ENCODE data around the gene TCP1. TPM values are rescaled to one million over a fixed set of nuclear protein-coding genes. Genes with fewer than 3 reads are reported as not detected.
A peak's percentile ranks its signal among the peaks of the same experiment; 100 is the strongest.

Gene TCP1
- total and polyA plus RNA-seq, 2 experiments from 2014 or later, result 130 to 166 TPM

GRCh38 chr6:159788276-159788675 is 1.1 kb downstream of the TCP1 start:
- peaks cover 82% of the 10 kb centered on the region for H3K79me2 ChIP-seq
- peaks cover 30% of the 10 kb centered on the region for H3K4me1 ChIP-seq (ENCODE audit: insufficient read depth)
- peak overlapping the region; percentile 35 for H3K4me3 ChIP-seq
- H3K36me3 ChIP-seq (replicated peaks; ENCODE audit: insufficient read depth, low read depth), result no peaks in the 10 kb centered on the region
- no peaks in the 10 kb centered on the region for H3K9me3 ChIP-seq (ENCODE audit: low read depth)
- no peak overlapping the region for H2AFZ ChIP-seq
- H4K20me1 ChIP-seq (ENCODE audit: insufficient read depth, poor library complexity, severe bottlenecking), result peaks cover 19% of the 10 kb centered on the region
- no peaks in the 10 kb centered on the region for H3K27me3 ChIP-seq
- peak overlapping the region; percentile 92 for H3K4me2 ChIP-seq
- H3K27ac ChIP-seq, result peak overlapping the region; percentile 76
- no peak for DNase-seq (ENCODE audit: low spot score)
- WGBS (ENCODE audit: low lambda C conversion rate, missing lambda C conversion rate), result 35% methylated on average over 15 of the region's 15 CpGs
- no peak for TF ChIP-seq EZH2 (IDR thresholded peaks at IDR 0.05; ENCODE audit: borderline replicate concordance)
- TF ChIP-seq, protein P1, sequence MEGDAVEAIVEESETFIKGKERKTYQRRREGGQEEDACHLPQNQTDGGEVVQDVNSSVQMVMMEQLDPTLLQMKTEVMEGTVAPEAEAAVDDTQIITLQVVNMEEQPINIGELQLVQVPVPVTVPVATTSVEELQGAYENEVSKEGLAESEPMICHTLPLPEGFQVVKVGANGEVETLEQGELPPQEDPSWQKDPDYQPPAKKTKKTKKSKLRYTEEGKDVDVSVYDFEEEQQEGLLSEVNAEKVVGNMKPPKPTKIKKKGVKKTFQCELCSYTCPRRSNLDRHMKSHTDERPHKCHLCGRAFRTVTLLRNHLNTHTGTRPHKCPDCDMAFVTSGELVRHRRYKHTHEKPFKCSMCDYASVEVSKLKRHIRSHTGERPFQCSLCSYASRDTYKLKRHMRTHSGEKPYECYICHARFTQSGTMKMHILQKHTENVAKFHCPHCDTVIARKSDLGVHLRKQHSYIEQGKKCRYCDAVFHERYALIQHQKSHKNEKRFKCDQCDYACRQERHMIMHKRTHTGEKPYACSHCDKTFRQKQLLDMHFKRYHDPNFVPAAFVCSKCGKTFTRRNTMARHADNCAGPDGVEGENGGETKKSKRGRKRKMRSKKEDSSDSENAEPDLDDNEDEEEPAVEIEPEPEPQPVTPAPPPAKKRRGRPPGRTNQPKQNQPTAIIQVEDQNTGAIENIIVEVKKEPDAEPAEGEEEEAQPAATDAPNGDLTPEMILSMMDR (IDR thresholded peaks at IDR 0.05; ENCODE audit: poor library complexity), result no peak
- TF ChIP-seq EZH2phosphoT487 (IDR thresholded peaks at IDR 0.05; ENCODE audit: low read depth, severe bottlenecking, unreplicated experiment), result no peak
- H3K9me2 ChIP-seq (replicated peaks; ENCODE audit: insufficient read depth), result no peaks in the 10 kb centered on the region

GRCh38 chr6:159778542-159779103 is 10.8 kb downstream of the TCP1 start:
- H3K36me3 ChIP-seq (replicated peaks; ENCODE audit: insufficient read depth, low read depth), result no peaks in the 10 kb centered on the region
- H2AFZ ChIP-seq, result no peak overlapping the region
- 74% methylated on average over 3 of the region's 3 CpGs for WGBS (ENCODE audit: low lambda C conversion rate, missing lambda C conversion rate)
- H3K9me2 ChIP-seq (replicated peaks; ENCODE audit: insufficient read depth), result no peaks in the 10 kb centered on the region
- no peak overlapping the region for H3K27ac ChIP-seq
- no peaks in the 10 kb centered on the region for H3K27me3 ChIP-seq
- no peak overlapping the region for H3K4me3 ChIP-seq
- H3K79me2 ChIP-seq, result peaks cover 19% of the 10 kb centered on the region
- TF ChIP-seq EZH2 (IDR thresholded peaks at IDR 0.05; ENCODE audit: borderline replicate concordance) (no peak), EZH2phosphoT487 (IDR thresholded peaks at IDR 0.05; ENCODE audit: low read depth, severe bottlenecking, unreplicated experiment) (no peak)
- TF ChIP-seq, protein P1 (IDR thresholded peaks at IDR 0.05; ENCODE audit: poor library complexity), result no peak
- no peaks in the 10 kb centered on the region for H4K20me1 ChIP-seq (ENCODE audit: insufficient read depth, poor library complexity, severe bottlenecking)
- no peaks in the 10 kb centered on the region for H3K9me3 ChIP-seq (ENCODE audit: low read depth)
- no peaks in the 10 kb centered on the region for H3K4me1 ChIP-seq (ENCODE audit: insufficient read depth)
- H3K4me2 ChIP-seq, result no peak overlapping the region
- no peak for DNase-seq (ENCODE audit: low spot score)

DNA sequence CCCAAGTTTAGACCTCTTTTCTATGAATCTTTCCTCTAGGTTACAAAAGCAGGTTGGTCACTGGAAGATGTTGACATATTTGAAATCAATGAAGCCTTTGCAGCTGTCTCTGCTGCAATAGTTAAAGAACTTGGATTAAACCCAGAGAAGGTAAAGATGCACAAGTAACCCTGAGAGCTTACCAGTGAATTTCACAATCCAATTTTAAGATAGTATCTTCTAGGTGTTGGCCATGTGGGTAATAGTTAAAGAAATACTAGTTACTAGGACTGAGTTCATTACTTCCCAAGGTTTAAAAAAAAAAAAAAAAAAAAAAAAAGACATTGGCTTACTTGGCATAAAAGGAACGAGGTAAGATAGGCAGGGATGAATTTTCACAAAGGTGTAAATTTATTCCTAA is 11.3 kb downstream of the TCP1 start:
- Histone ChIP-seq H3K4me1 (ENCODE audit: insufficient read depth) (no peaks in the 10 kb centered on the region), H2AFZ (no peak overlapping the region), H3K27ac (no peak overlapping the region), H4K20me1 (ENCODE audit: insufficient read depth, poor library complexity, severe bottlenecking) (no peaks in the 10 kb centered on the region), H3K27me3 (no peaks in the 10 kb centered on the region), H3K4me2 (no peak overlapping the region), H3K9me2 (replicated peaks; ENCODE audit: insufficient read depth) (no peaks in the 10 kb centered on the region), H3K4me3 (no peak overlapping the region), H3K36me3 (replicated peaks; ENCODE audit: insufficient read depth, low read depth) (no peaks in the 10 kb centered on the region), H3K9me3 (ENCODE audit: low read depth) (no peaks in the 10 kb centered on the region), H3K79me2 (peaks cover 18% of the 10 kb centered on the region)
- WGBS (ENCODE audit: low lambda C conversion rate, missing lambda C conversion rate), result 100% methylated on average over 1 of the region's 1 CpG
- TF ChIP-seq, protein P1 (IDR thresholded peaks at IDR 0.05; ENCODE audit: poor library complexity), result no peak
- TF ChIP-seq EZH2phosphoT487 (IDR thresholded peaks at IDR 0.05; ENCODE audit: low read depth, severe bottlenecking, unreplicated experiment) (no peak), EZH2 (IDR thresholded peaks at IDR 0.05; ENCODE audit: borderline replicate concordance) (no peak)
- no peak for DNase-seq (ENCODE audit: low spot score)

Data from hepatocyte (in vitro differentiated cells).